HFF-Myc (cell line): ENCODE results near the gene KCTD12.

Experiments used
- DNase-seq: peaks from one replicate; pipeline ENCODE4 v3.0.0-alpha.2; 2011; ENCODE audit warnings: low read depth; ENCODE audit errors: extremely low read depth
- H3K4me3 ChIP-seq: replicated peaks from 2 replicates; pipeline ENCODE4 v1.5.1; 2011; ENCODE audit warnings: low read depth, mild to moderate bottlenecking, control low read depth, low read length
- CTCF ChIP-seq: IDR thresholded peaks from 2 replicates; pipeline ENCODE4 v1.5.1; 2012; ENCODE audit warnings: mild to moderate bottlenecking, low read depth, low read length, control low read depth; ENCODE audit errors: missing control alignments

The KCTD12 gene

GRCh38 chr13:76837801-76838200 lies 48.4 kb downstream of the KCTD12 start:
- no peak for TF ChIP-seq CTCF
- H3K4me3 ChIP-seq = no peak overlapping the region
- DNase-seq = no peak

GRCh38 chr13:76836311-76836710 lies 49.9 kb downstream of the KCTD12 start:
- no peak for DNase-seq
- H3K4me3 ChIP-seq = no peak overlapping the region
- no peak for TF ChIP-seq CTCF

GRCh38 chr13:76833441-76833954 lies 52.7 kb downstream of the KCTD12 start:
- DNase-seq = no peak
- H3K4me3 ChIP-seq = no peak overlapping the region
- no peak for TF ChIP-seq CTCF

- no peak for DNase-seq
- no peak for TF ChIP-seq CTCF
- no peak overlapping the region for H3K4me3 ChIP-seq
These were observed 53.8 kb downstream of the KCTD12 start for GRCh38 chr13:76832258-76832988.

GRCh38 chr13:76830805-76831204 lies 55.4 kb downstream of the KCTD12 start:
- TF ChIP-seq CTCF = no peak
- DNase-seq = no peak

More at GRCh38 chr13:76830805-76831204, 55.4 kb downstream of the KCTD12 start:
- H3K4me3 ChIP-seq = no peak overlapping the region
